PC-9 (cell line): ENCODE results near the gene TMC2.
A peak's percentile ranks its signal among the peaks of the same experiment; 100 is the strongest.

Experiments
- EZH2 ChIP-seq: fragments of 200-600 bp; sonication (generic); IDR thresholded peaks from 2 replicates; pipeline ENCODE4 v1.8.0; 2017; ENCODE audit warnings: antibody characterized with exemption, low read depth
- TF ChIP-seq, protein P1 (sequence below): fragments of 200-600 bp; sonication (generic); conservative IDR thresholded peaks from 2 replicates; pipeline ENCODE4 v1.6.1; 2017; ENCODE audit warnings: mixed run types, antibody characterized with exemption, mild to moderate bottlenecking, moderate library complexity

GRCh38 chr20:2688041-2688591 lies 151.7 kb downstream of the TMC2 start:
- TF ChIP-seq, protein P1, sequence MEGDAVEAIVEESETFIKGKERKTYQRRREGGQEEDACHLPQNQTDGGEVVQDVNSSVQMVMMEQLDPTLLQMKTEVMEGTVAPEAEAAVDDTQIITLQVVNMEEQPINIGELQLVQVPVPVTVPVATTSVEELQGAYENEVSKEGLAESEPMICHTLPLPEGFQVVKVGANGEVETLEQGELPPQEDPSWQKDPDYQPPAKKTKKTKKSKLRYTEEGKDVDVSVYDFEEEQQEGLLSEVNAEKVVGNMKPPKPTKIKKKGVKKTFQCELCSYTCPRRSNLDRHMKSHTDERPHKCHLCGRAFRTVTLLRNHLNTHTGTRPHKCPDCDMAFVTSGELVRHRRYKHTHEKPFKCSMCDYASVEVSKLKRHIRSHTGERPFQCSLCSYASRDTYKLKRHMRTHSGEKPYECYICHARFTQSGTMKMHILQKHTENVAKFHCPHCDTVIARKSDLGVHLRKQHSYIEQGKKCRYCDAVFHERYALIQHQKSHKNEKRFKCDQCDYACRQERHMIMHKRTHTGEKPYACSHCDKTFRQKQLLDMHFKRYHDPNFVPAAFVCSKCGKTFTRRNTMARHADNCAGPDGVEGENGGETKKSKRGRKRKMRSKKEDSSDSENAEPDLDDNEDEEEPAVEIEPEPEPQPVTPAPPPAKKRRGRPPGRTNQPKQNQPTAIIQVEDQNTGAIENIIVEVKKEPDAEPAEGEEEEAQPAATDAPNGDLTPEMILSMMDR = peak; percentile 56
- no peak for TF ChIP-seq EZH2
